Measurements from ENCODE around the gene DGKE.

DNA sequence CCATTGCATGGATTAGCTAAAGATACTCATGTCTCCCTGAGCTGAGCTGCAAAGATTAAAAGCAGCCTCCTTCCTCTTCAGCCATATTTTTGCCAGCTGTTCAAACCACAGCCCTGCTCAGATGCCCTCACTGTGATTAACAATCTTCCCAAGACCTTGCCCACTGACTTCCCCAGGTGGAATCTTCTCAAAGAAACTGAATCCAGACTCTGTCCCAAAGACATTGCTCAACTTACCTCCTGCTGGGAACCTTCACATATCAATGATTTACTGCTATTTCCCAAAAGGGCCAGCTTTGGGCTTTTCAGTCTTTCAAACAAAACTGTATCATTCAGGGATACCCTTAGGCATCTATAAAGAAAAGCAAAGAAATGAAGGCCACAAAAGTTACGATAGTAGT, 9.4 kb upstream of the DGKE start:
- TF ChIP-seq, protein P1, sequence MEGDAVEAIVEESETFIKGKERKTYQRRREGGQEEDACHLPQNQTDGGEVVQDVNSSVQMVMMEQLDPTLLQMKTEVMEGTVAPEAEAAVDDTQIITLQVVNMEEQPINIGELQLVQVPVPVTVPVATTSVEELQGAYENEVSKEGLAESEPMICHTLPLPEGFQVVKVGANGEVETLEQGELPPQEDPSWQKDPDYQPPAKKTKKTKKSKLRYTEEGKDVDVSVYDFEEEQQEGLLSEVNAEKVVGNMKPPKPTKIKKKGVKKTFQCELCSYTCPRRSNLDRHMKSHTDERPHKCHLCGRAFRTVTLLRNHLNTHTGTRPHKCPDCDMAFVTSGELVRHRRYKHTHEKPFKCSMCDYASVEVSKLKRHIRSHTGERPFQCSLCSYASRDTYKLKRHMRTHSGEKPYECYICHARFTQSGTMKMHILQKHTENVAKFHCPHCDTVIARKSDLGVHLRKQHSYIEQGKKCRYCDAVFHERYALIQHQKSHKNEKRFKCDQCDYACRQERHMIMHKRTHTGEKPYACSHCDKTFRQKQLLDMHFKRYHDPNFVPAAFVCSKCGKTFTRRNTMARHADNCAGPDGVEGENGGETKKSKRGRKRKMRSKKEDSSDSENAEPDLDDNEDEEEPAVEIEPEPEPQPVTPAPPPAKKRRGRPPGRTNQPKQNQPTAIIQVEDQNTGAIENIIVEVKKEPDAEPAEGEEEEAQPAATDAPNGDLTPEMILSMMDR (conservative IDR thresholded peaks at IDR 0.05; ENCODE audit: low read length): no peak
- no peak for TF ChIP-seq EZH2phosphoT487 (IDR thresholded peaks at IDR 0.05; ENCODE audit: borderline replicate concordance)

Measured in Loucy (cell line).